Uterus (tissue), 2 donors: Measurements from ENCODE around the gene RALA.

Experiments used
- CTCF ChIP-seq, 4 experiments: fragments of 200-600 bp in 2 of 4; fragments of 450-650 bp in 2 of 4; sonication (generic) in 2 of 4; IDR thresholded peaks; one replicate each; pipeline ENCODE4 v1.5.1; 2016 to 2019; ENCODE audit warnings: antibody characterized with exemption in 4 of 4, mild to moderate bottlenecking in 2 of 4, moderate library complexity in 1 of 4
- POLR2A ChIP-seq, 2 donors: fragments of 450-650 bp; IDR thresholded peaks; one replicate each; pipeline ENCODE4 v1.6.1; 2016; ENCODE audit warnings: antibody characterized with exemption in 2 of 2, mild to moderate bottlenecking in 1 of 2, moderate library complexity in 1 of 2

GRCh38 chr7:39620486-39620885 lies 2.9 kb upstream of the RALA start:
- TF ChIP-seq CTCF (IDR thresholded peaks at IDR 0.05) = no peak
- TF ChIP-seq POLR2A (IDR thresholded peaks at IDR 0.05) = no peak
